Stimulated activated CD4-positive, alpha-beta T cell treated with anti-CD3 and anti-CD28 coated beads, Interleukin-4, amount 100 ng/mL, for 1 hour (primary cell): Measurements from ENCODE around the gene DNAJB6.

Experiments
- DNase-seq: peaks from one replicate; pipeline ENCODE4 v3.0.0-alpha.2; 2020

Gene DNAJB6

GRCh38 chr7:157410831-157411556 lies 74.2 kb downstream of the DNAJB6 start:
- DNase-seq, result no peak

- peak; percentile 36 for DNase-seq
Observed at GRCh38 chr7:157411580-157411979, 74.8 kb downstream of the DNAJB6 start.

- DNase-seq, result peak; percentile 34
Observed at GRCh38 chr7:157412021-157412443, 75.2 kb downstream of the DNAJB6 start.

GRCh38 chr7:157412491-157413180 lies 75.8 kb downstream of the DNAJB6 start:
- no peak for DNase-seq

- no peak for DNase-seq
Observed at GRCh38 chr7:157413881-157414701, 77.3 kb downstream of the DNAJB6 start.

GRCh38 chr7:157414702-157415096 lies 77.9 kb downstream of the DNAJB6 start:
- no peak for DNase-seq

- DNase-seq, result no peak
Observed at GRCh38 chr7:157415486-157415885, 78.7 kb downstream of the DNAJB6 start.

- DNase-seq, result no peak
Observed at GRCh38 chr7:157416011-157416410, 79.2 kb downstream of the DNAJB6 start.

- DNase-seq, result no peak
Observed at GRCh38 chr7:157418204-157419034, 81.6 kb downstream of the DNAJB6 start.

- no peak for DNase-seq
Observed at GRCh38 chr7:157419035-157419293, 82.2 kb downstream of the DNAJB6 start.

GRCh38 chr7:157422279-157422678 lies 85.5 kb downstream of the DNAJB6 start:
- no peak for DNase-seq

- DNase-seq, result no peak
Observed at GRCh38 chr7:157423348-157423747, 86.5 kb downstream of the DNAJB6 start.

GRCh38 chr7:157423886-157424565 lies 87.2 kb downstream of the DNAJB6 start:
- no peak for DNase-seq

- DNase-seq, result no peak
Observed at GRCh38 chr7:157425137-157425731, 88.4 kb downstream of the DNAJB6 start.

GRCh38 chr7:157425761-157426160 lies 89.0 kb downstream of the DNAJB6 start:
- no peak for DNase-seq

- no peak for DNase-seq
Observed at GRCh38 chr7:157426463-157427301, 89.9 kb downstream of the DNAJB6 start.

- no peak for DNase-seq
Observed at GRCh38 chr7:157427811-157428553, 91.2 kb downstream of the DNAJB6 start.

GRCh38 chr7:157428554-157428945 lies 91.7 kb downstream of the DNAJB6 start:
- no peak for DNase-seq

GRCh38 chr7:157429001-157429679 lies 92.3 kb downstream of the DNAJB6 start:
- DNase-seq, result no peak
